Colonic mucosa (tissue), 4 donors: ENCODE results near the gene DGKI. TPM values are rescaled to one million over a fixed set of nuclear protein-coding genes. Genes with fewer than 3 reads are reported as not detected.
"Not testable (repeated sequence)": the region's sequence is repeated elsewhere in the genome, so short reads cannot be mapped to it uniquely, and the experiment has no call there.

Experiments
- DNase-seq: peaks from one replicate; pipeline ENCODE4 v3.0.0-alpha.2; 2020
- H3K27ac ChIP-seq: fragments of 200-600 bp; one replicate; pipeline ENCODE4 v1.8.0; 2021
- H3K27me3 ChIP-seq: fragments of 200-600 bp; one replicate; pipeline ENCODE4 v1.8.0; 2021
- H3K36me3 ChIP-seq: fragments of 200-600 bp; one replicate; pipeline ENCODE4 v1.8.0; 2021
- H3K4me1 ChIP-seq: fragments of 200-600 bp; one replicate; pipeline ENCODE4 v1.8.0; 2021; ENCODE audit warnings: mild to moderate bottlenecking
- H3K4me3 ChIP-seq: fragments of 200-600 bp; one replicate; pipeline ENCODE4 v1.8.0; 2021
- H3K9ac ChIP-seq, 2 donors: one replicate each; pipeline ENCODE4 v1.7.0; 2013; ENCODE audit warnings: control low read depth in 2 of 2, low read depth in 2 of 2, low read length in 2 of 2
- H3K9me3 ChIP-seq: fragments of 200-600 bp; one replicate; pipeline ENCODE4 v1.8.0; 2021
- intact Hi-C: fragments of 100-400 bp; cut with DNase I; formaldehyde crosslinking; loops from one replicate; pipeline ENCODE4 v1.14.1; 2022
- total RNA-seq, 2 donors: library from RNA; stranded (reverse); fragmentation: NEBNext Ultra II Directional in 1 of 2; extraction: Animal tissue kit (Norgen Biotek cat#: 25700) in 1 of 2; gene quantifications; one replicate each; pipeline ENCODE4 v1.2.1, GENCODE V29; 2021
- TF ChIP-seq, protein P1 (sequence below): fragments of 200-600 bp; IDR thresholded peaks from one replicate; pipeline ENCODE4 v1.8.0; 2022; ENCODE audit warnings: antibody characterized with exemption, mild to moderate bottlenecking
- donor health status: healthy.
- donor health status: DM: no; HTN: no; CAD: no.
- donor health status: DM: no; HTN: no; CAD: no.

DGKI gene
- total RNA-seq, 2 donors from 2014 or later, result 0.35 to 0.67 TPM

DNA sequence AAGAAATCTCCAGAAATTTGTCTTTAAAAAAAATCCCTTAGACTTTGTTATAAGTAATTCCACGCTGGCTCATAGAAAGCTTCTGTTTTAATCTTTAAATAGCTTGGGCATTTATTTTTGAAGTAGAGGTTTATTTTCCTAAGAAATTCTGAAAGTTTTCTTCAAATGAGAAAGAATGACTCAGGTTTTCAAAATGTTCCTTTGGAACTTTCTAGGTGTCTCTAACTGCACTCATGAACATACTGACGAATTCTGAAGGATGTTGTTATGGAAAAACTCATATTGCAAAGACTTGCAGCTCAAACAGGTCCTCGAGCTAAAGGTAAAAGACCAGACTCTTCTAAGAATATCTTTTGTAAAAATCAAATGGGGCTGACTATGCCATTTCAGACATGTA, 10.7 kb downstream of the DGKI start:
- Histone ChIP-seq H3K9me3 (no peaks in the 10 kb centered on the region), H3K4me1 (no peaks in the 10 kb centered on the region), H3K27me3 (no peaks in the 10 kb centered on the region), H3K9ac (no peak overlapping the region), H3K27ac (no peak overlapping the region), H3K36me3 (no peaks in the 10 kb centered on the region), H3K4me3 (no peak overlapping the region)
- intact Hi-C loops, result no loop called here
- no peak for DNase-seq
- TF ChIP-seq, protein P1, sequence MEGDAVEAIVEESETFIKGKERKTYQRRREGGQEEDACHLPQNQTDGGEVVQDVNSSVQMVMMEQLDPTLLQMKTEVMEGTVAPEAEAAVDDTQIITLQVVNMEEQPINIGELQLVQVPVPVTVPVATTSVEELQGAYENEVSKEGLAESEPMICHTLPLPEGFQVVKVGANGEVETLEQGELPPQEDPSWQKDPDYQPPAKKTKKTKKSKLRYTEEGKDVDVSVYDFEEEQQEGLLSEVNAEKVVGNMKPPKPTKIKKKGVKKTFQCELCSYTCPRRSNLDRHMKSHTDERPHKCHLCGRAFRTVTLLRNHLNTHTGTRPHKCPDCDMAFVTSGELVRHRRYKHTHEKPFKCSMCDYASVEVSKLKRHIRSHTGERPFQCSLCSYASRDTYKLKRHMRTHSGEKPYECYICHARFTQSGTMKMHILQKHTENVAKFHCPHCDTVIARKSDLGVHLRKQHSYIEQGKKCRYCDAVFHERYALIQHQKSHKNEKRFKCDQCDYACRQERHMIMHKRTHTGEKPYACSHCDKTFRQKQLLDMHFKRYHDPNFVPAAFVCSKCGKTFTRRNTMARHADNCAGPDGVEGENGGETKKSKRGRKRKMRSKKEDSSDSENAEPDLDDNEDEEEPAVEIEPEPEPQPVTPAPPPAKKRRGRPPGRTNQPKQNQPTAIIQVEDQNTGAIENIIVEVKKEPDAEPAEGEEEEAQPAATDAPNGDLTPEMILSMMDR, result no peak

DNA sequence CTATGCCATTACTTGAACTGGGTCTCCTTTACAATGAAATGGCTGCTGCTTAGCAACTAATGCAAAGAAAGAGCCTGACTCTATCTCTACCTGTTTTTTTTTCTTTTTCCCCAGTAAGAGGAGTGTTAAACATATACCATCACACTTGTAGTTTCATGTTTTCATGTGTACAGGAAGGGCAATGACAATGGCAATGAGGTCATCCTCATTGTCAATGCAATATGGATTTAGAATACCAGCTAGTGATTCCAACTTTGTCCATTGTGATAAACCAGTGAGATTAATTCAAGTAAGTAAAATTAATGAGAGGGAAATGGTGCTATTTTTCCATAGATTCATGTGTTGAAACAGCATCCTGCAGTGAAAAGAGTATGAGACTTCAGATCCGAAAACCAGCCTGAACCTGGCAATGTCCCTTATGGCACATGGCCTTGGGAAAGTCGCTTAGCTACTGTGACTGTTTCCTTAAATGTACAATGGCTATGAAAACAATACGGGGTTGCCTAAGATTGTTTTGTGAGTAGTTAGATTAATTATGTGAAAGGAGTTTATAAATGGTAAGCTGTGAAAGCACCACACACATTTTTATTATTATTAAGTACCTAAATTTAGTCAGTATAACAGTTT, 11.2 kb downstream of the DGKI start:
- H3K9ac ChIP-seq, result no peak overlapping the region
- H3K9me3 ChIP-seq, result no peaks in the 10 kb centered on the region
- TF ChIP-seq, protein P1, result no peak
- no peak for DNase-seq
- no peak overlapping the region for H3K27ac ChIP-seq
- intact Hi-C loops, result no loop called here
- H3K36me3 ChIP-seq, result no peaks in the 10 kb centered on the region
- no peaks in the 10 kb centered on the region for H3K4me1 ChIP-seq
- no peaks in the 10 kb centered on the region for H3K27me3 ChIP-seq
- no peak overlapping the region for H3K4me3 ChIP-seq

DNA sequence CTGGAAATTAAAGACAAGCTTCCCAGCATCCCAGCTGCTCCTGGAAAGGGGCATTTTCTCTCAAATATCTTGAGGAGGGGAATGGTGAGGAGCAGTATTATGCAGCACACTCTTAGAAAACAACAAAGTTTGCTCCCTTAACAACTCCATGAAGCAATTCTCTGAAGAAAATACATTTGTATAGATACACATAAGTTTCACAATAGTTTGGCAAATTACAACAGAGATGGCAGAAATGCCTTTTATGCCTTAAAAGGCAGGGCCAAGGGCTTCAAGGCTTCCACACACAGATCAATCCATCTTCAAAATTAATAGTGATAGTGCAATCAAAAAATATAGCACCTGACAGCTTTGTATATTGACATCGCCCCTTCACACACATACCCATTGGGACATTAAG, 12.2 kb downstream of the DGKI start:
- TF ChIP-seq, protein P1, result no peak
- Histone ChIP-seq H3K9me3 (no peaks in the 10 kb centered on the region), H3K27ac (no peak overlapping the region), H3K4me3 (no peak overlapping the region), H3K4me1 (no peaks in the 10 kb centered on the region), H3K36me3 (no peaks in the 10 kb centered on the region), H3K9ac (no peak overlapping the region), H3K27me3 (no peaks in the 10 kb centered on the region)
- no peak for DNase-seq
- intact Hi-C loops, result no loop called here

DNA sequence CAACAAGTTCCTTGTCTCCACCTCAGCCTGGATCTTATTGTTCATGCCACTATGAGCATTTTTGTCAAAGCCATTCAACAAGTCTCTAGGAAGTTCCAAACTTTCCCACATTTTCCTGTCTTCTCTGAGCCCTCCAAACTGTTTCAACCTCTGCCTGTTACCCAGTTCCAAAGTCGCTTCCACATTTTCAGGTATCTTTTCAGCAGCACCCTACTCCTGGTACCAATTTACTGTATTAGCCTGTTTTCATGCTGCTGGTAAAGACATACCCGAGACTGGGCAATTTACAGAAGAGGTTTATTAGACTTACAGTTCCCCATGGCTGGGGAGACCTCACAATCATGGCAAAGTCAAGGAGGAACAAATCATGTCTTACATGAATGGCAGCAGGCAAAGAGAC, 13.8 kb downstream of the DGKI start:
- DNase-seq, H3K4me1 ChIP-seq, intact Hi-C loops, H3K36me3 ChIP-seq, H3K9me3 ChIP-seq, H3K27me3 ChIP-seq, H3K27ac ChIP-seq, H3K9ac ChIP-seq, H3K4me3 ChIP-seq: not testable (repeated sequence)

DNA sequence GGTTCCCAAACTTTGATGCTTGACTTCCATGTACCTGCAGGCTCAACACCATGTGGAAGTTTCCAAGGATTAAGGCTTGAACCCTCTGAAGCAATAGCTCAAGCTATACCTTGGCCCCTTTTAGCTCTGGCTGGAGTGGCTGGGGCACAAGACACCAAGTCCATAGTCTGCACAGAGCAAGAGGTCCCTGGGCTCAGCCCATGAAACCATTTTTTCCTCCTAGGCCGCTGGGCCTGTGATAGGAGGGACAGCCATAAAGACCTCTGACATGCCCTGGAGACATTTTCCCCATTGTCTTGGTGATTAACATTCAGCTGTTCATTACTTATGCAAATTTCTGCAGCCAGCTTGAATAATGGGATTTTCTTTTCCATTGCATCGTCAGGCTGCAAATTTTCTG, 14.4 kb downstream of the DGKI start:
- Histone ChIP-seq H3K36me3 (no peaks in the 10 kb centered on the region), H3K9me3 (no peaks in the 10 kb centered on the region), H3K27me3 (no peaks in the 10 kb centered on the region), H3K4me1 (no peaks in the 10 kb centered on the region), H3K9ac (no peak overlapping the region), H3K4me3 (no peak overlapping the region), H3K27ac (no peak overlapping the region)
- TF ChIP-seq, protein P1, result no peak
- intact Hi-C loops, result no loop called here
- no peak for DNase-seq

DNA sequence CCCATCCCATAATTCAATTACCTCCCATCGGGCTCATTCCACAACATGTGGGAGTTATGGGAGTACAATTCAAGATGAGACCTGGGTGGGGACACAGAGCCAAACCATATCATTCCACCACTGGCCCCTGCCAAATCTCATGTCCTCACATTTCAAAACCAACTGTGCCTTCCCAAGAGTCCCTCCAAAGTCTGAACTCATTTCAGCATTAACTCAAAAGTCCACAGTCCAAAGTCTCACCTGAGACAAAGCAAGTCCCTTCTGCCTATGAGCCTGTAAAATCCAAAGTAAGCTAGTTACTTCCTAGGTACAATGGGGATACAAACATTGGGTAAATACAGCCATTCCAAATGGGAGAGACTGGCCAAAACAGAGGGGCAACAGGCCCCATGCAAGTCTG, 15.2 kb downstream of the DGKI start:
- H3K36me3 ChIP-seq, intact Hi-C loops, H3K9me3 ChIP-seq, H3K4me3 ChIP-seq, H3K27me3 ChIP-seq, DNase-seq, H3K4me1 ChIP-seq, H3K9ac ChIP-seq, H3K27ac ChIP-seq: not testable (repeated sequence)
